ENCODE data around the gene TSPAN17.

TSPAN17 gene

DNA sequence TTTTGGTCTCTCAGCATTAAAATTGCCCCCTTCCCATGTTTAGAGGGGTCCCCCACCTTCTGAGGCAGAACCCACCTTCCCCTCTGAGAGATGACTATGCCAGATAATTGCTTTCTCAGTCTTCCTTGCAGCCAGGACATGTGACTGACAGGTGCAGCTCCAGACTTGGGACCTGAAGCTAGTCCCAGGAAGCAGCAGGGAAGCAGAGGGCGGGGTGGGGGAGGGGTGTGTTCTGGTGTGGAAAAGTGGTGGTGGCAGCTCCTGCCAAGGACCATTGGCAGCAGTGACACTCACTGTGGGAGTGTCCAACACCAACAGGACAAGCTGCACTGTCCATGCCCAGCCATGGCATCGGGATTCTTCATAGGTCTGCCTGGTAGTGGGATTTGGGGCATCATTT is 14.5 kb upstream of the TSPAN17 start:
- H3K9ac ChIP-seq (ENCODE audit: low read length): no peak overlapping the region
- no peak overlapping the region for H3K27ac ChIP-seq (ENCODE audit: low read length)
- H3K27me3 ChIP-seq (ENCODE audit: control insufficient read depth, insufficient read depth, low read length): peaks cover 48% of the 10 kb centered on the region
- H3K36me3 ChIP-seq (ENCODE audit: control insufficient read depth, low read depth, low read length): no peaks in the 10 kb centered on the region
- H3K4me1 ChIP-seq (ENCODE audit: control insufficient read depth, low read depth, low read length): peaks cover 10% of the 10 kb centered on the region
- H3K9me3 ChIP-seq (ENCODE audit: control insufficient read depth, low read depth, low read length): no peaks in the 10 kb centered on the region
- H3K4me3 ChIP-seq (ENCODE audit: low read length): no peak overlapping the region

- Histone ChIP-seq H3K9me3 (ENCODE audit: control insufficient read depth, low read depth, low read length) (no peaks in the 10 kb centered on the region), H3K9ac (ENCODE audit: low read length) (no peak overlapping the region), H3K4me3 (ENCODE audit: low read length) (no peak overlapping the region), H3K4me1 (ENCODE audit: control insufficient read depth, low read depth, low read length) (peaks cover 10% of the 10 kb centered on the region), H3K36me3 (ENCODE audit: control insufficient read depth, low read depth, low read length) (no peaks in the 10 kb centered on the region), H3K27me3 (ENCODE audit: control insufficient read depth, insufficient read depth, low read length) (peaks cover 40% of the 10 kb centered on the region), H3K27ac (ENCODE audit: low read length) (no peak overlapping the region)
Observed at GRCh38 chr5:176633598-176633997, 13.7 kb upstream of the TSPAN17 start.

DNA sequence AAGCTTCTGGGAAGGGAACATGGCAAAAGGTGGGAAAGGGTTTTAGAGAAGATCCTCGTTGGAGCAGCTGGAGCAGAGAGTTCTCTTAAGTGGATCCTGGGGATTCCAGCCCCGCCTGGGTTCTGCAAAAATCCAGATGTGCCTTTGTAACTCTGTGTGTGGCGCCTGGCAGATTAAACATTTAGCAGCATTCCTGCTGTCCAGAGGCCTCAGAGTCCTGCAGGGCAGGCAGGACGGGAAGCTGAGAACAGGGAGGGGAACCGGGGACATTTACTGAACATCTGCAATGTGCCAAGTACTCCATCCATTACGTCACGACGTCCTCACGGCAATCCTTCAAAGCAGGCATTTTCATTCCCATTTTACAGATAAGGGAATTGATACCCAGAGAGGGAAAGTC is 10.9 kb upstream of the TSPAN17 start:
- peaks cover 12% of the 10 kb centered on the region for H3K27me3 ChIP-seq (ENCODE audit: control insufficient read depth, insufficient read depth, low read length)
- no peak overlapping the region for H3K9ac ChIP-seq (ENCODE audit: low read length)
- no peaks in the 10 kb centered on the region for H3K36me3 ChIP-seq (ENCODE audit: control insufficient read depth, low read depth, low read length)
- no peak overlapping the region for H3K4me3 ChIP-seq (ENCODE audit: low read length)
- no peaks in the 10 kb centered on the region for H3K9me3 ChIP-seq (ENCODE audit: control insufficient read depth, low read depth, low read length)
- peaks cover 10% of the 10 kb centered on the region for H3K4me1 ChIP-seq (ENCODE audit: control insufficient read depth, low read depth, low read length)
- no peak overlapping the region for H3K27ac ChIP-seq (ENCODE audit: low read length)

DNA sequence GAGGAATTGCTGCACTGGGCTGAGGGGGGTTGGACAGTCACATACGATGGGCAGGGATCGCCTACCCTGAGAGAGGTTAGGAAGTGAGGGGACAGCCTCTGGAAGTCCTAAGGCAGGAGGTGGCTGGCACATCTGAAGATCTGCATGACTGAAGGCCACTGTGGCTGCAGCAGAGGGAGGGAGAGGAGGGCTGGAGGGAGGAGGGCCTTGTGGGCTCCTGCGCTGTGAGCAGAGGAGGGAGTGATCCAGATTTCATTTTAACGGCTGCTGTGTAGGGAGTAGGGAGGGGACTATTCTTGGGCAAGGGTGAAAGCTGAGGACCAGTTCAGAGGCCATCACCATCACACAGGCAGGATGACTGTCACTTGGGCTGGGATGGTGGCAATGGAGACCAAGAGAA is 9.7 kb upstream of the TSPAN17 start:
- Histone ChIP-seq H3K4me3 (ENCODE audit: low read length) (no peak overlapping the region), H3K9me3 (ENCODE audit: control insufficient read depth, low read depth, low read length) (no peaks in the 10 kb centered on the region), H3K36me3 (ENCODE audit: control insufficient read depth, low read depth, low read length) (no peaks in the 10 kb centered on the region), H3K27ac (ENCODE audit: low read length) (no peak overlapping the region), H3K9ac (ENCODE audit: low read length) (no peak overlapping the region), H3K4me1 (ENCODE audit: control insufficient read depth, low read depth, low read length) (peaks cover 10% of the 10 kb centered on the region), H3K27me3 (ENCODE audit: control insufficient read depth, insufficient read depth, low read length) (peaks cover 7% of the 10 kb centered on the region)

GRCh38 chr5:176638437-176638836 is 8.8 kb upstream of the TSPAN17 start:
- H3K36me3 ChIP-seq (ENCODE audit: control insufficient read depth, low read depth, low read length): no peaks in the 10 kb centered on the region
- peaks cover 10% of the 10 kb centered on the region for H3K4me1 ChIP-seq (ENCODE audit: control insufficient read depth, low read depth, low read length)
- no peaks in the 10 kb centered on the region for H3K9me3 ChIP-seq (ENCODE audit: control insufficient read depth, low read depth, low read length)
- peaks cover 1% of the 10 kb centered on the region for H3K27me3 ChIP-seq (ENCODE audit: control insufficient read depth, insufficient read depth, low read length)
- H3K4me3 ChIP-seq (ENCODE audit: low read length): no peak overlapping the region
- H3K27ac ChIP-seq (ENCODE audit: low read length): no peak overlapping the region
- H3K9ac ChIP-seq (ENCODE audit: low read length): no peak overlapping the region

- H3K4me3 ChIP-seq (ENCODE audit: low read length): no peak overlapping the region
- H3K36me3 ChIP-seq (ENCODE audit: control insufficient read depth, low read depth, low read length): no peaks in the 10 kb centered on the region
- H3K9me3 ChIP-seq (ENCODE audit: control insufficient read depth, low read depth, low read length): no peaks in the 10 kb centered on the region
- no peaks in the 10 kb centered on the region for H3K27me3 ChIP-seq (ENCODE audit: control insufficient read depth, insufficient read depth, low read length)
- H3K27ac ChIP-seq (ENCODE audit: low read length): no peak overlapping the region
- H3K4me1 ChIP-seq (ENCODE audit: control insufficient read depth, low read depth, low read length): peaks cover 8% of the 10 kb centered on the region
- H3K9ac ChIP-seq (ENCODE audit: low read length): no peak overlapping the region
Observed at GRCh38 chr5:176639208-176639607, 8.1 kb upstream of the TSPAN17 start.

GRCh38 chr5:176639981-176640380 is 7.3 kb upstream of the TSPAN17 start:
- H3K36me3 ChIP-seq (ENCODE audit: control insufficient read depth, low read depth, low read length): no peaks in the 10 kb centered on the region
- H3K4me1 ChIP-seq (ENCODE audit: control insufficient read depth, low read depth, low read length): peaks cover 10% of the 10 kb centered on the region
- H3K27ac ChIP-seq (ENCODE audit: low read length): no peak overlapping the region
- no peak overlapping the region for H3K9ac ChIP-seq (ENCODE audit: low read length)
- H3K4me3 ChIP-seq (ENCODE audit: low read length): no peak overlapping the region
- no peaks in the 10 kb centered on the region for H3K9me3 ChIP-seq (ENCODE audit: control insufficient read depth, low read depth, low read length)
- H3K27me3 ChIP-seq (ENCODE audit: control insufficient read depth, insufficient read depth, low read length): no peaks in the 10 kb centered on the region

DNA sequence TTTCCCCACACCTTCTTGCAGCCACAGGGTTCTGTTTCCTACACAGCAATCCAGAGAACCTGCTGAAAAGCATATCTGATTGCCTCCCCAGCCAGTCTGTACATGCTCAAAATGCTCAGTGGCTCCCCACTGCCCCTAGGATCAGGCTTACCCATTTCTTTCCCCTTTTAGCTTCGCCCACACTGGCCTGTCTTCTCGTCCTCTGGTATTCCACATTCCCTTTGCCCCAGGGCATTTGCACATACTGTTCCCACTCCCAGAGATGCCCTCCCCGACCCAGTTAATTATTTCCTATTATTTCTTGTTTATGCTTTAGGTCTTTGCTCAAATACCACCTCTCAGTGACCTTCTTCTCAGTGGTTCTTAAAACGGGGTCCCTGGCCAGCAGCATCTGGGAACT is 6.7 kb upstream of the TSPAN17 start:
- Histone ChIP-seq H3K9me3 (ENCODE audit: control insufficient read depth, low read depth, low read length) (no peaks in the 10 kb centered on the region), H3K27ac (ENCODE audit: low read length) (no peak overlapping the region), H3K9ac (ENCODE audit: low read length) (no peak overlapping the region), H3K4me3 (ENCODE audit: low read length) (no peak overlapping the region), H3K4me1 (ENCODE audit: control insufficient read depth, low read depth, low read length) (peaks cover 9% of the 10 kb centered on the region), H3K27me3 (ENCODE audit: control insufficient read depth, insufficient read depth, low read length) (no peaks in the 10 kb centered on the region), H3K36me3 (ENCODE audit: control insufficient read depth, low read depth, low read length) (no peaks in the 10 kb centered on the region)

DNA sequence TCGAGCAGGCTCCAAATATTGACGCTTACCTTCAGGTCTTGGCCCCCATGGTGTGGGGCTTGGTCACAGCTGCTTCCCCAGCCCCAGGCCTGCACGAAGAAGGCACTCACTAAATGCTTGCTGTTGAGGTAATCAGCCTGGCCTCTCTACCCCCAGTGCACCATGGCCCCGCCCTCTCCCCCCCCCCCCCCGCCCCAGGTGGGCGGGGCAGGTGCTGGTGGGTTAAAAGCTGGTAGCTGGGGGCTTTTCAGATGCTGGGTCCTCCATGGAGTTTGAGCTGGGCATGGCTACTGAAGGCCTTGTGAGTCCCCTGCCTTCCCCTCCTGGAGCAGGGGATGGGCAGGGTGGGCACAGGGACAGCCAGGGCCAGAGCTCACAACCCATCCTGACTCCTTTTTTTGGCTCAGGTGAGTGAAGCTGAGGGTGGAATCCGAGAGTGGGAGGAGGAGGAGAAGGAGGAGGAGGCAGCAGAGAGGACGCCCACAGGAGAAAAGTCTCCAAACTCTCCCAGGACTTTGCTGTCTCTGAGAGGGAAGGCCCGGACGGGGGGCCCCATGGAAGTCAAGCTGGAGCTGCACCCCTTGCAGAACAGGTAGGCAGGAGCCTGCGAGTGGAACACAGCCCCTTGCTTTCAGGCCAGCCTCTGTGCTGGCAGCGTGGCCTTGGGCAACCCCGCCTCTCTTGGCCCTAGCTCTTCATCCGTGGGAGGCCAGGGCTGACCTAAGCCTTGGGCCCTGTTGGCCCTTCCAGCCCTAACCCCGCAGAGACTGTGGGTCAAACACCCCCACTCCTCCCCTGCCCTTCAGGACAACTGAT is 4.4 kb upstream of the TSPAN17 start:
- no peaks in the 10 kb centered on the region for H3K36me3 ChIP-seq (ENCODE audit: control insufficient read depth, low read depth, low read length)
- H3K4me3 ChIP-seq (ENCODE audit: low read length): no peak overlapping the region
- H3K9ac ChIP-seq (ENCODE audit: low read length): no peak overlapping the region
- H3K27me3 ChIP-seq (ENCODE audit: control insufficient read depth, insufficient read depth, low read length): no peaks in the 10 kb centered on the region
- no peaks in the 10 kb centered on the region for H3K9me3 ChIP-seq (ENCODE audit: control insufficient read depth, low read depth, low read length)
- H3K4me1 ChIP-seq (ENCODE audit: control insufficient read depth, low read depth, low read length): peaks cover 14% of the 10 kb centered on the region
- H3K27ac ChIP-seq (ENCODE audit: low read length): no peak overlapping the region

- H3K4me3 ChIP-seq (ENCODE audit: low read length): no peak overlapping the region
- H3K9me3 ChIP-seq (ENCODE audit: control insufficient read depth, low read depth, low read length): no peaks in the 10 kb centered on the region
- no peaks in the 10 kb centered on the region for H3K36me3 ChIP-seq (ENCODE audit: control insufficient read depth, low read depth, low read length)
- no peaks in the 10 kb centered on the region for H3K27me3 ChIP-seq (ENCODE audit: control insufficient read depth, insufficient read depth, low read length)
- no peak overlapping the region for H3K27ac ChIP-seq (ENCODE audit: low read length)
- peaks cover 14% of the 10 kb centered on the region for H3K4me1 ChIP-seq (ENCODE audit: control insufficient read depth, low read depth, low read length)
- no peak overlapping the region for H3K9ac ChIP-seq (ENCODE audit: low read length)
Observed at GRCh38 chr5:176643491-176644219, 3.6 kb upstream of the TSPAN17 start.

DNA sequence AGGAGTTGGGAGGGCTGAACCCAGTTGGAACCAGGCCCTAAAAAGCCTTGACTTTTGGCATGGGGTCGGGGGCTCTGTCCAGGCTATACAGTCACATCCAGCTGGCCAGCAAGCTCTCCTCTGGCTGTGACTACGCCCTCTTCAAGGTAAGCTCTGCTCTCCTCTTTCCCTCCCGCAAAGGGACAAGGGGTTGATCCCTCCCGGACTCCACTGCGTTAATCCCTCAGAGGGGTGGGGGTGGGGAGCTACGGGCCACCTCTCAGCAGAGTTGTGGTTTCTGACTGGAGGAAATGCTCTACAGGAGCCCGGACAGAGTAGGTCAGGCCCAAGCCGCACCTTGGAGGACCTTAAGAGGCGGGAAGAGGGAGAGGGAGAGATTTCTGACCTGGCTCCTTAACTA is 3.0 kb upstream of the TSPAN17 start:
- Histone ChIP-seq H3K27me3 (ENCODE audit: control insufficient read depth, insufficient read depth, low read length) (no peaks in the 10 kb centered on the region), H3K27ac (ENCODE audit: low read length) (no peak overlapping the region), H3K9ac (ENCODE audit: low read length) (no peak overlapping the region), H3K36me3 (ENCODE audit: control insufficient read depth, low read depth, low read length) (no peaks in the 10 kb centered on the region), H3K4me3 (ENCODE audit: low read length) (no peak overlapping the region), H3K9me3 (ENCODE audit: control insufficient read depth, low read depth, low read length) (no peaks in the 10 kb centered on the region), H3K4me1 (ENCODE audit: control insufficient read depth, low read depth, low read length) (peaks cover 14% of the 10 kb centered on the region)
